Measurements from ENCODE around the gene FAS. TPM values are rescaled to one million over a fixed set of nuclear protein-coding genes. Genes with fewer than 3 reads are reported as not detected.

The FAS gene
- polyA plus RNA-seq, 1 of the 3 experiments (the other 2 are of a cell fraction), result 31.5 TPM

DNA sequence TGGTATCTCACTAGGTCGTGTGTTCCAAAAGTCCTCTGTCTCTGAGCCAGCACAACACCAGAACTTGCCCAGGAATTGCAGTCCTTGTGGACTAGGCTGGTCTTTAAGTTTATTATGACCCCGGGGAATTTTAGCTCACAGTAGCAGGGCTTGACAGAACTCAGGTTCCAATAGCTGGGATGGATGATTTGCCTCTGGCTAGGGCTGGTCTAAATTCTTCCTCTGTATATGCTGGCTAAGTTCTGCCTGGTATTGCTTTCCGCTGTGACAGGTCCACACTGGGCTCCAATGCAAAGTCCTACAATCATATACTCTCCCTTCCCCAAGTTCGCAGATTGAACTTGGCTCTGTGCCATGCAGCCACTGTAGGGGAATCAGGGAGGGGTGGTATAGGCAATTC, 52.5 kb downstream of the FAS start:
- WGBS (ENCODE audit: low lambda C conversion rate), result 68% methylated on average over 3 of the region's 4 CpGs

DNA sequence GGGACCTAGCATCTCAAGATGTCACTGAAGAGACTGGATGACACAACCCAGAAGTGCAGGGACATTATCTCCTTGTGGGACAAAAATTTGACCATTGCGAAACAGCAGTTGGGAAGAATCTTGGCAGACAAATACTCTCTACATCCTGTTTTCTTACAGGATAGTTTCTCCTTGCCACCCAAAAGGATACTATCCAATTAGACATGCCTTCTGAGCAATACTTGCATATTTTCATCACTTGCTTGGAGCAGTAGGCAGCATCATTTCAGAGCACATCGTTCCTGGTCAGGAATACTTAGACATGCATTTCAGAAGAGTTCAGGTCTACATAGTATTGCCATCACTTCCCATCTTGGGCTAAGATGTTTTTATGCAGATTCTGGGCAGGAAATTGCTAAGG, 56.8 kb downstream of the FAS start:
- WGBS (ENCODE audit: low lambda C conversion rate), result 90% methylated on average over 2 of the region's 2 CpGs
- CTCF ChIA-PET, result interaction anchor here (2.3 kb wide), 1 partner anchor 17 kb away, joined by 6 read pairs; no protein-coding TSS in a partner anchor
- TF ChIP-seq, protein P1, sequence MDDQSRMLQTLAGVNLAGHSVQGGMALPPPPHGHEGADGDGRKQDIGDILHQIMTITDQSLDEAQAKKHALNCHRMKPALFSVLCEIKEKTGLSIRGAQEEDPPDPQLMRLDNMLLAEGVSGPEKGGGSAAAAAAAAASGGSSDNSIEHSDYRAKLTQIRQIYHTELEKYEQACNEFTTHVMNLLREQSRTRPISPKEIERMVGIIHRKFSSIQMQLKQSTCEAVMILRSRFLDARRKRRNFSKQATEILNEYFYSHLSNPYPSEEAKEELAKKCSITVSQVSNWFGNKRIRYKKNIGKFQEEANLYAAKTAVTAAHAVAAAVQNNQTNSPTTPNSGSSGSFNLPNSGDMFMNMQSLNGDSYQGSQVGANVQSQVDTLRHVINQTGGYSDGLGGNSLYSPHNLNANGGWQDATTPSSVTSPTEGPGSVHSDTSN (IDR thresholded peaks at IDR 0.05), result no peak
- TF ChIP-seq, protein P2, sequence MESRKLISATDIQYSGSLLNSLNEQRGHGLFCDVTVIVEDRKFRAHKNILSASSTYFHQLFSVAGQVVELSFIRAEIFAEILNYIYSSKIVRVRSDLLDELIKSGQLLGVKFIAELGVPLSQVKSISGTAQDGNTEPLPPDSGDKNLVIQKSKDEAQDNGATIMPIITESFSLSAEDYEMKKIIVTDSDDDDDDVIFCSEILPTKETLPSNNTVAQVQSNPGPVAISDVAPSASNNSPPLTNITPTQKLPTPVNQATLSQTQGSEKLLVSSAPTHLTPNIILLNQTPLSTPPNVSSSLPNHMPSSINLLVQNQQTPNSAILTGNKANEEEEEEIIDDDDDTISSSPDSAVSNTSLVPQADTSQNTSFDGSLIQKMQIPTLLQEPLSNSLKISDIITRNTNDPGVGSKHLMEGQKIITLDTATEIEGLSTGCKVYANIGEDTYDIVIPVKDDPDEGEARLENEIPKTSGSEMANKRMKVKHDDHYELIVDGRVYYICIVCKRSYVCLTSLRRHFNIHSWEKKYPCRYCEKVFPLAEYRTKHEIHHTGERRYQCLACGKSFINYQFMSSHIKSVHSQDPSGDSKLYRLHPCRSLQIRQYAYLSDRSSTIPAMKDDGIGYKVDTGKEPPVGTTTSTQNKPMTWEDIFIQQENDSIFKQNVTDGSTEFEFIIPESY (IDR thresholded peaks at IDR 0.05; ENCODE audit: borderline replicate concordance, low read depth), result no peak
- TF ChIP-seq SIN3A (IDR thresholded peaks at IDR 0.05; ENCODE audit: borderline replicate concordance, low read depth, low read length) (no peak), FOXJ3 (CRISPR knock-in tag; IDR thresholded peaks at IDR 0.05) (no peak)
- TF ChIP-seq, protein P3, sequence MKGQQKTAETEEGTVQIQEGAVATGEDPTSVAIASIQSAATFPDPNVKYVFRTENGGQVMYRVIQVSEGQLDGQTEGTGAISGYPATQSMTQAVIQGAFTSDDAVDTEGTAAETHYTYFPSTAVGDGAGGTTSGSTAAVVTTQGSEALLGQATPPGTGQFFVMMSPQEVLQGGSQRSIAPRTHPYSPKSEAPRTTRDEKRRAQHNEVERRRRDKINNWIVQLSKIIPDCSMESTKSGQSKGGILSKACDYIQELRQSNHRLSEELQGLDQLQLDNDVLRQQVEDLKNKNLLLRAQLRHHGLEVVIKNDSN (IDR thresholded peaks at IDR 0.05; ENCODE audit: borderline replicate concordance, low read depth), result no peak
- Histone ChIP-seq H3K36me3 (replicated peaks in 1 of 2; ENCODE audit: control insufficient read depth in 1 of 2, insufficient read depth in 2 of 2, low read length in 1 of 2) (no peaks in the 10 kb centered on the region), H3K9me2 (no peaks in the 10 kb centered on the region), H3K4me2 (no peak overlapping the region), H3K27ac (ENCODE audit: low read depth in 2 of 2, low read length in 1 of 2) (no peak overlapping the region), H2AFZ (ENCODE audit: low read depth) (no peak overlapping the region), H4K20me1 (ENCODE audit: insufficient read depth) (no peaks in the 10 kb centered on the region), H3K9me3 (no peaks in the 10 kb centered on the region), H3K4me3 (ENCODE audit: low read depth in 2 of 2, low read length in 1 of 2) (no peak overlapping the region), H3K4me1 (ENCODE audit: control insufficient read depth in 1 of 2, insufficient read depth in 2 of 2, low read depth in 1 of 2, low read length in 1 of 2) (peaks cover 0 to 6% of the 10 kb centered on the region in 2 experiments; a peak in 2 of 4 replicates), H3K27me3 (ENCODE audit: insufficient read depth) (no peaks in the 10 kb centered on the region), H3F3A (replicated peaks; ENCODE audit: insufficient read depth) (no peaks in the 10 kb centered on the region), H3K9ac (no peak overlapping the region), H3K79me2 (ENCODE audit: insufficient read depth) (no peaks in the 10 kb centered on the region)
- POLR2A ChIA-PET, result no interaction called here
- DNase-seq, result no peak

More for the DNA sequence above, 52.5 kb downstream of the FAS start:
- no peaks in the 10 kb centered on the region for H4K20me1 ChIP-seq (ENCODE audit: insufficient read depth)
- H3K4me1 ChIP-seq (ENCODE audit: control insufficient read depth in 1 of 2, insufficient read depth in 2 of 2, low read depth in 1 of 2, low read length in 1 of 2), result peaks cover 0 to 6% of the 10 kb centered on the region in 2 experiments; a peak in 2 of 4 replicates
- H3K4me3 ChIP-seq (ENCODE audit: low read depth in 2 of 2, low read length in 1 of 2), result no peak overlapping the region
- H3F3A ChIP-seq (replicated peaks; ENCODE audit: insufficient read depth), result no peaks in the 10 kb centered on the region
- no peaks in the 10 kb centered on the region for H3K36me3 ChIP-seq (replicated peaks in 1 of 2; ENCODE audit: control insufficient read depth in 1 of 2, insufficient read depth in 2 of 2, low read length in 1 of 2)
- no peak overlapping the region for H3K4me2 ChIP-seq
- H3K9me3 ChIP-seq, result no peaks in the 10 kb centered on the region
- H3K79me2 ChIP-seq (ENCODE audit: insufficient read depth), result no peaks in the 10 kb centered on the region
- H3K27ac ChIP-seq (ENCODE audit: low read depth in 2 of 2, low read length in 1 of 2), result no peak overlapping the region
- no peak overlapping the region for H2AFZ ChIP-seq (ENCODE audit: low read depth)
- POLR2A ChIA-PET, result no interaction called here
- CTCF ChIA-PET, result interaction anchor here (1.1 kb wide), 1 partner anchor 14 kb away, joined by 6 read pairs; no protein-coding TSS in a partner anchor
- DNase-seq, result no peak
- H3K27me3 ChIP-seq (ENCODE audit: insufficient read depth), result no peaks in the 10 kb centered on the region
- TF ChIP-seq TAF1 (IDR thresholded peaks at IDR 0.05; ENCODE audit: borderline replicate concordance, low read depth, low read length) (no peak), EZH2phosphoT487 (IDR thresholded peaks at IDR 0.05; ENCODE audit: borderline replicate concordance, low read depth) (no peak), RAD21 (IDR thresholded peaks at IDR 0.05; ENCODE audit: low read length) (no peak), ELF1 (IDR thresholded peaks at IDR 0.05) (no peak), GABPA (IDR thresholded peaks at IDR 0.05; ENCODE audit: low read depth) (no peak), FOXM1 (IDR thresholded peaks at IDR 0.05; ENCODE audit: low read depth) (no peak), NFIC (IDR thresholded peaks at IDR 0.05; ENCODE audit: borderline replicate concordance) (no peak), MXI1 (IDR thresholded peaks at IDR 0.05; ENCODE audit: low read depth, low read length) (no peak), TEAD4 (IDR thresholded peaks at IDR 0.05; ENCODE audit: borderline replicate concordance, insufficient read depth) (no peak), POLR2AphosphoS5 (IDR thresholded peaks at IDR 0.05; ENCODE audit: low read depth, low read length) (no peak)
- TF ChIP-seq, protein P4, sequence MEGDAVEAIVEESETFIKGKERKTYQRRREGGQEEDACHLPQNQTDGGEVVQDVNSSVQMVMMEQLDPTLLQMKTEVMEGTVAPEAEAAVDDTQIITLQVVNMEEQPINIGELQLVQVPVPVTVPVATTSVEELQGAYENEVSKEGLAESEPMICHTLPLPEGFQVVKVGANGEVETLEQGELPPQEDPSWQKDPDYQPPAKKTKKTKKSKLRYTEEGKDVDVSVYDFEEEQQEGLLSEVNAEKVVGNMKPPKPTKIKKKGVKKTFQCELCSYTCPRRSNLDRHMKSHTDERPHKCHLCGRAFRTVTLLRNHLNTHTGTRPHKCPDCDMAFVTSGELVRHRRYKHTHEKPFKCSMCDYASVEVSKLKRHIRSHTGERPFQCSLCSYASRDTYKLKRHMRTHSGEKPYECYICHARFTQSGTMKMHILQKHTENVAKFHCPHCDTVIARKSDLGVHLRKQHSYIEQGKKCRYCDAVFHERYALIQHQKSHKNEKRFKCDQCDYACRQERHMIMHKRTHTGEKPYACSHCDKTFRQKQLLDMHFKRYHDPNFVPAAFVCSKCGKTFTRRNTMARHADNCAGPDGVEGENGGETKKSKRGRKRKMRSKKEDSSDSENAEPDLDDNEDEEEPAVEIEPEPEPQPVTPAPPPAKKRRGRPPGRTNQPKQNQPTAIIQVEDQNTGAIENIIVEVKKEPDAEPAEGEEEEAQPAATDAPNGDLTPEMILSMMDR (IDR thresholded peaks at IDR 0.05), result no peak
- TF ChIP-seq, protein P5, sequence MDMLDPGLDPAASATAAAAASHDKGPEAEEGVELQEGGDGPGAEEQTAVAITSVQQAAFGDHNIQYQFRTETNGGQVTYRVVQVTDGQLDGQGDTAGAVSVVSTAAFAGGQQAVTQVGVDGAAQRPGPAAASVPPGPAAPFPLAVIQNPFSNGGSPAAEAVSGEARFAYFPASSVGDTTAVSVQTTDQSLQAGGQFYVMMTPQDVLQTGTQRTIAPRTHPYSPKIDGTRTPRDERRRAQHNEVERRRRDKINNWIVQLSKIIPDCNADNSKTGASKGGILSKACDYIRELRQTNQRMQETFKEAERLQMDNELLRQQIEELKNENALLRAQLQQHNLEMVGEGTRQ (IDR thresholded peaks at IDR 0.05; ENCODE audit: borderline replicate concordance, low read depth, low read length), result no peak
- no peak overlapping the region for H3K9ac ChIP-seq
- no peaks in the 10 kb centered on the region for H3K9me2 ChIP-seq
